Progenitor cell of endocrine pancreas (in vitro differentiated cells): ENCODE data around the gene SMAP1. TPM values are rescaled to one million over a fixed set of nuclear protein-coding genes. Genes with fewer than 3 reads are reported as not detected.

Source experiments
- DNase-seq: peaks from one replicate; pipeline ENCODE4 v3.0.0; 2021; ENCODE audit warnings: low spot score; ENCODE audit not compliant: unreplicated experiment
- H3K27ac Mint-ChIP-seq: 2 replicates; pipeline ENCODE4 v1.8.0; 2021; ENCODE audit warnings: mild to moderate bottlenecking, moderate library complexity, mixed read lengths
- H3K27me3 Mint-ChIP-seq: 2 replicates; pipeline ENCODE4 v1.8.0; 2021; ENCODE audit warnings: mixed read lengths
- H3K36me3 Mint-ChIP-seq: 2 replicates; pipeline ENCODE4 v1.8.0; 2022; ENCODE audit warnings: mixed read lengths; ENCODE audit not compliant: insufficient read depth
- H3K4me1 Mint-ChIP-seq: 2 replicates; pipeline ENCODE4 v1.8.0; 2021; ENCODE audit warnings: low read depth, mixed read lengths
- H3K4me3 Mint-ChIP-seq: 2 replicates; pipeline ENCODE4 v1.8.0; 2021; ENCODE audit warnings: low read depth, mild to moderate bottlenecking, moderate library complexity, mixed read lengths
- H3K9me3 Mint-ChIP-seq: 2 replicates; pipeline ENCODE4 v1.8.0; 2021; ENCODE audit warnings: low read depth, mixed read lengths
- total RNA-seq: library from RNA; stranded (reverse); gene quantifications from 2 replicates; pipeline ENCODE4 v1.2.1, GENCODE V29; 2021
- TF ChIP-seq, protein P1 (sequence below): fragments of 200-600 bp; sonication (generic); IDR thresholded peaks from one replicate; pipeline ENCODE4 v1.5.0; 2021; ENCODE audit warnings: antibody characterized with exemption, mild to moderate bottlenecking; ENCODE audit not compliant: unreplicated experiment

Gene SMAP1
- total RNA-seq, 1 donor from 2014 or later: 32.8 TPM

GRCh38 chr6:70843328-70843918 is 175.7 kb downstream of the SMAP1 start:
- Mint-ChIP-seq H3K36me3 (peaks cover 2% of the 10 kb centered on the region), H3K9me3 (no peaks in the 10 kb centered on the region), H3K27ac (no peak overlapping the region), H3K27me3 (no peaks in the 10 kb centered on the region), H3K4me3 (no peak overlapping the region), H3K4me1 (peaks cover 4% of the 10 kb centered on the region)
- no peak for DNase-seq
- TF ChIP-seq, protein P1, sequence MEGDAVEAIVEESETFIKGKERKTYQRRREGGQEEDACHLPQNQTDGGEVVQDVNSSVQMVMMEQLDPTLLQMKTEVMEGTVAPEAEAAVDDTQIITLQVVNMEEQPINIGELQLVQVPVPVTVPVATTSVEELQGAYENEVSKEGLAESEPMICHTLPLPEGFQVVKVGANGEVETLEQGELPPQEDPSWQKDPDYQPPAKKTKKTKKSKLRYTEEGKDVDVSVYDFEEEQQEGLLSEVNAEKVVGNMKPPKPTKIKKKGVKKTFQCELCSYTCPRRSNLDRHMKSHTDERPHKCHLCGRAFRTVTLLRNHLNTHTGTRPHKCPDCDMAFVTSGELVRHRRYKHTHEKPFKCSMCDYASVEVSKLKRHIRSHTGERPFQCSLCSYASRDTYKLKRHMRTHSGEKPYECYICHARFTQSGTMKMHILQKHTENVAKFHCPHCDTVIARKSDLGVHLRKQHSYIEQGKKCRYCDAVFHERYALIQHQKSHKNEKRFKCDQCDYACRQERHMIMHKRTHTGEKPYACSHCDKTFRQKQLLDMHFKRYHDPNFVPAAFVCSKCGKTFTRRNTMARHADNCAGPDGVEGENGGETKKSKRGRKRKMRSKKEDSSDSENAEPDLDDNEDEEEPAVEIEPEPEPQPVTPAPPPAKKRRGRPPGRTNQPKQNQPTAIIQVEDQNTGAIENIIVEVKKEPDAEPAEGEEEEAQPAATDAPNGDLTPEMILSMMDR: no peak

- no peak overlapping the region for H3K4me3 Mint-ChIP-seq
- H3K27me3 Mint-ChIP-seq: no peaks in the 10 kb centered on the region
- DNase-seq: no peak
- no peak overlapping the region for H3K27ac Mint-ChIP-seq
- TF ChIP-seq, protein P1: no peak
- peaks cover 4% of the 10 kb centered on the region for H3K4me1 Mint-ChIP-seq
- H3K36me3 Mint-ChIP-seq: peaks cover 1% of the 10 kb centered on the region
- H3K9me3 Mint-ChIP-seq: no peaks in the 10 kb centered on the region
Observed at GRCh38 chr6:70844301-70844700, 176.6 kb downstream of the SMAP1 start.

DNA sequence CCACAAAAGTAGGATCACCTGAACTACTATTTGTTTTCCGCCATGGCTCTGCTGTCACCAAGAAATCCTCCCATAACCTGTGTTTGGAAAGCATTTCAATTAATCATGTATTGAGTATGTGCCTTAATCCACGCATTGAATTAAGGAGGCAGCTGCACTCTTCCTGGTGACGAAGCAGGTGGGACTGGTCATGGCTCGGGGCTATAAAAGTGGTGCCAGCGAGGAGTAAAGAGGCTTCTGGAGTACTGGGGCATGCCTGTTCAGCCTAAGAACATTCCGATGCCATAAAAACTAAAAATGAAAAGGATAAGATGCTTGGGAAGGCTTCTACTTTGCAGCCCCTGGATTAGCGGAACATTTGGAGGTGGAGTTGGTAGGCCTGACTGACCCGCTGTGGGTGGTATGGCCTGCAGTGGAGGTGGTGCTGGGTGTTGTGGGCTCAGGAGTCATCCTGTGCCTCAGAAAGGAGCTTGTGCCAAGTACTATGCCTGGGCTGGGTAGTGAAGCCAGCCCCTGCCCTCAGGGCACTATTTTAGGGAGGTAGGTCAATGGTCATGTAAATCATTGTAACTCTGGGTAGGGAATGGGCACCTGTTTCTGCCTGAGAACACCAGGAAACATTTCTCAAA is 178.6 kb downstream of the SMAP1 start:
- Mint-ChIP-seq H3K9me3 (no peaks in the 10 kb centered on the region), H3K4me1 (peaks cover 4% of the 10 kb centered on the region), H3K4me3 (no peak overlapping the region), H3K27me3 (no peaks in the 10 kb centered on the region), H3K36me3 (no peaks in the 10 kb centered on the region), H3K27ac (peak overlapping the region; percentile 17)
- TF ChIP-seq, protein P1: no peak
- no peak for DNase-seq

DNA sequence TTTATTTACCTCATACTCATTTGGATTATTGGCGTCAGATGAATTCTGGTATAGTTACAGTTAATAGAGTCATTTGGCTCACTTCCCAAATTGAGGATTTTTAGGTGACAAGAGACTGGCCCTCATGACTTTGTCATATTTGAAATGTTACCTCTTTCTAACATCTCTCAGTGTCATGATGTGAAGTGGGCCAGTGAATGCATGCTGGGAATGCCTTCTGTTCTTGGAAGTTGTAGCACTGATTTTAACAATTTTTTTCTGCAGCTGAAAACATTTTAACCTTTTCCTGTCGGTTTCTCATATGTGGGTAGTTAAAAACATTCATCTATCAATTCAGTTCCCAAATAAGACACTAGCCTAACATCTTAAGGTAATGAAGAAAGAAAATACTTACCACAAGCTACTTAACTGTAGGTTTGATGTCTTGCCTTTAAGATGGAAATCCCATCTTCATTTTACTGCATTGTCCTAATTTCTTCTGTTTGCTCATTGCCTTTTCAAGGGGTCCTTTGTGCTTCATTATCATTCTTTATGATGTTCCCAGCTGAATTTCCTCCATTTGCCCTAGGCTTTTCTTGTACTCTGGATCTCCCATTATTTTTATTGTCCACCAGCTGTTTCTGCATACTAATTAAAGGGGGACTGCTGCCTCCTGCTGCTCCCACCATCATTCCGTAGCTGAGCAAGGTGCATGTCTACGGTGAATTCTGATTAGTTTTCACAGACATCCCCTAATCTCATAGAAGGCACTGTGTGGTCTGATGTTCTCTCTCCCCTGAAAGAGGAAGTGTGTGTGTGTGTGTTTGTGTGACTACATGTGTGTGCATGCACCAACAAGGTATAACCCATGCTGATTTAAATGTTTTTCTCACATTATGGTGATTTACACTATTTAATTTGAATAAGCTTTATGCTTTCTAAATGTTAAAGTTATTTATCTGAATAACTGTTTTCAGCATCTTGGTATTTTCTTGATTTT is 179.7 kb downstream of the SMAP1 start:
- no peak for DNase-seq
- peaks cover 4% of the 10 kb centered on the region for H3K4me1 Mint-ChIP-seq
- H3K36me3 Mint-ChIP-seq: no peaks in the 10 kb centered on the region
- H3K4me3 Mint-ChIP-seq: no peak overlapping the region
- no peak overlapping the region for H3K27ac Mint-ChIP-seq
- H3K27me3 Mint-ChIP-seq: no peaks in the 10 kb centered on the region
- TF ChIP-seq, protein P1: no peak
- H3K9me3 Mint-ChIP-seq: no peaks in the 10 kb centered on the region

- H3K9me3 Mint-ChIP-seq: no peaks in the 10 kb centered on the region
- H3K36me3 Mint-ChIP-seq: no peaks in the 10 kb centered on the region
- no peaks in the 10 kb centered on the region for H3K27me3 Mint-ChIP-seq
- H3K27ac Mint-ChIP-seq: no peak overlapping the region
- DNase-seq: no peak
- H3K4me1 Mint-ChIP-seq: peaks cover 4% of the 10 kb centered on the region
- H3K4me3 Mint-ChIP-seq: no peak overlapping the region
- TF ChIP-seq, protein P1: no peak
Observed at GRCh38 chr6:70849348-70850069, 181.8 kb downstream of the SMAP1 start.
